Bone marrow (tissue), 2 donors: ENCODE results near the gene SAMD10.
"Not testable (repeated sequence)": the region's sequence is repeated elsewhere in the genome, so short reads cannot be mapped to it uniquely, and the experiment has no call there.

Experiments used
- DNase-seq, 2 donors: peaks; one replicate each; lab custom pipeline; 2025; lab: John Stamatoyannopoulos, UW

The SAMD10 gene

DNA sequence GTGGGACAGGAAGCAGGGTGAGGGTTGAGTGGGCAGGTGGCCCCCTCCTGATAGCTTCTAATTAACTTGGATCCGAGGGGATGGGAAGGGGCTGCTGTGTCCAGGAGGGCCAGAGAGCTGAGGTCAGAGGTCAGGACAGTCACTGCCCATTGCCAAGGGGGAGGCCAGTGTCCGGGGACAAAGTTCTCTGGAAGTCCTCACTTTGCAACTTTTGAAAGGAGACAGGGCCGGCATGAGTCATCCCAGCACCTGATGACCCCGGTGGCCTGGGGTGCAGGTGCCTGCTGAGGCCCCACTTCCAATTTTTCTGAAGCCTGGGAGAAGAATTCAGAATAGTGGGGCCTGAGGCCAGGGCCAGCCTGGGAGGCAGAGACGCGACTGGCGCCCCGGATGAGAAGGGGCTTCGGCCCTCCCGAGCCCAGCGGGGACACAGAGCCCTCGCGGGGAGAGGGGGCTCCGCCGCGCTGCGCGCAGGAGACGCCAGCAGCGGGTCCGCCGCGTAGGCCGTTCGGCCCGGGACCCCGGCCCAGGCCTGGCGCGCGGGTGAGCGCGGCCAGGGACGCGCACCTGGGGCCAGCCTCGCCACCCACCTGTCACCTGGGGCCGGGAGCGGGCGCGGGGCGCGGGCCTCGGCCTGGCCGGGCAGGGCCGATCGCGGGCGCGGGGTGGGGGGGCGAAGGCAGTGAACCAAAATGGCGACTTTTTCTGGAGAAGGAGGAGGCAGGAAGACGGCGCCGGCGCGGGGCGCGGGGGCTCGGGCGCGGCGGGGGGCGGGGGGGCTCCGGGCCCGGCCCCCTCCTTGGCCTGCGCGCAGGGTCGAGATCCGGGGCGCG is 10.3 kb downstream of the SAMD10 start:
- no peak for DNase-seq

DNA sequence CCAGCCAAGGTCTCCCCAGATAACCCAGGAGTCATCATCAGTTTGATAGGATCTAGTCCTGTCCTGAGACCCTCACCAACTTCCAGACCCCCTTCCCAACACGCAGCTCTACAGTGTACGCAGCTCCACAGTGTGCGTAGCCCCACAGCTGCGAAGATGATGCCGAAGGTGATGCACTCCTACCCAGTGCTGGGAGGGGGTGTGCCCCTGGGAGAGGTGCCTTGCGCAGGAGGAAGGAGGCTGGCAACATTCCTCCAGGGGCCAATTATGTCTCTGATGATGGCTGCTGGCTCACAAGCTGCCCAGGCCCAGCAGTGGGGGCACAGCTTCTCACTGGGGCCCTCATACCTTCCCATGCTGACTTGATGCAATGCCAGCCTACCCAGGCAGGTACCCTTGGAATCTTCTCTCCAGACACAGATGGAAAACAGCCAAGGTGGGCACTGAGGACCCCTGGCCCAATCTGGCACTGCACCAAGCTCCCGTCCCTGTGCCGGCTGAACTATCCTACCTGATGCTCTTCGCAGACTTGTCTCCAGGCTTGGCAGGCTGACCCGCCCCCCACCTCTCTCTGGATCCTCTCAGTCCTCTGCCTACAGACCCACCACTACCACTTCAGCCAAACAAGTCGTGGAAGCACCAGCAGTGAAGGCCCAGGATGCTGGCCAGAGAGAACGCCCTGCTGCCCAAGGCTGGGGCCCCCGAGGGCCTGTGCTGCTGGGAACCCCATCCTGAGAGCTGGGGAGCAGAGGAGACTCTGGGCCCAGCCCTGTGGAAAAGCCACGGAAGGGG is 11.1 kb downstream of the SAMD10 start:
- no peak for DNase-seq

DNA sequence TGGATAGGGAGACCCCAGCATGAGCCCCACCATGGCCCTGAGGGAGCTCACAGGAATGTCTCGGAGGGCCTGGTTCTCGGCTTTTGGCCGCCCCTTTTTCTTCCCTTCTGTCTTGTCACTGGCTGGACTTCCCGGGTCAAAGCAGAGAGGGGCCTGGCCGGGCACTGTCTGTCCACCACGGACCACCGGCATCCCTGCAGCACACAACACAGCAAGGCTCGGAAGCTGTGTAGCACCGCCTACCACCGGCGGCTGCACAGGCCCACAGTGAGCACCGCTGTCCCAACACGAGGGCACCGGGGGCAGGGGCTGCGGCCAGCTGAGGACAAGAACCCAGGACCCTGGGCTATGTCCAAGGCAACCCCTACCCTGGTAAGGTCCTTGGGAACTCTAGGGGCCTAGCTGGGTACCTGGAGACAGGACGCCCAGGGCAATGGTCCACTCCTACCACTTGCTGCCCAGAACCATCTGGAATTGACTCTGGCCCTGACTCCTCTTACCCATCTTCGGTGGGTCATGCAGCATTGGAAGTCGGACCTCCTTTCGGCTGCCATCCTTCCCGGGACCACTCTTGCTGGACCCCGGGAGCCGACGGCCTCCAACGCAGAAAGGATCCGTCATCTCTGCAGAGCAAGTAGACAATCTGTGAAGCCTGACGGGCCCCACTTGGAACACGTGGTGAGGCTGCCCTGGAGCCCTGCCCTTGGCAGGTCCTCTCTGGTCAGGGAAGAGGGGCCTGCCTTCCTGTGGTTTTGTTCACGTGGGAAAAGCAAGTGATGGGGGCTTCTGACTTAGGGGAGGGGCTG is 11.9 kb downstream of the SAMD10 start:
- DNase-seq, result no peak

DNA sequence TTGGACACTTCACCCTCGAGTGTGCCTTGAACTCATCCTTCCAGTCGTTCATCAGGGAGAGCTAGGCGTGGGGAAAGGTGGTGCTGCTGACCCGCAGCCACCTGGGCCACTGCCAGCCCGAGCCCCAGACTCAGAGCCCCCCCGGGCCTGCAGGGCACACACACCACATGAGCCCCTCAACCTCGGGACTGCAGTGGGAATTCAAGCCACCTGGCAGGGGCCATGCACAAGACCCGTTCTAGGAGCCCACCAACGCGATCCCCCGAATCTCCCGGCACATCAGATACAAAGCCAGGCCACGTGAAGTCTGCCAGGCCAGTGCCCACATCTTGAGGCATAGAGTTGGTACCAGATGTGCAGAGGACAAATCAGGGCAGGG is 12.5 kb downstream of the SAMD10 start:
- DNase-seq, result no peak

DNA sequence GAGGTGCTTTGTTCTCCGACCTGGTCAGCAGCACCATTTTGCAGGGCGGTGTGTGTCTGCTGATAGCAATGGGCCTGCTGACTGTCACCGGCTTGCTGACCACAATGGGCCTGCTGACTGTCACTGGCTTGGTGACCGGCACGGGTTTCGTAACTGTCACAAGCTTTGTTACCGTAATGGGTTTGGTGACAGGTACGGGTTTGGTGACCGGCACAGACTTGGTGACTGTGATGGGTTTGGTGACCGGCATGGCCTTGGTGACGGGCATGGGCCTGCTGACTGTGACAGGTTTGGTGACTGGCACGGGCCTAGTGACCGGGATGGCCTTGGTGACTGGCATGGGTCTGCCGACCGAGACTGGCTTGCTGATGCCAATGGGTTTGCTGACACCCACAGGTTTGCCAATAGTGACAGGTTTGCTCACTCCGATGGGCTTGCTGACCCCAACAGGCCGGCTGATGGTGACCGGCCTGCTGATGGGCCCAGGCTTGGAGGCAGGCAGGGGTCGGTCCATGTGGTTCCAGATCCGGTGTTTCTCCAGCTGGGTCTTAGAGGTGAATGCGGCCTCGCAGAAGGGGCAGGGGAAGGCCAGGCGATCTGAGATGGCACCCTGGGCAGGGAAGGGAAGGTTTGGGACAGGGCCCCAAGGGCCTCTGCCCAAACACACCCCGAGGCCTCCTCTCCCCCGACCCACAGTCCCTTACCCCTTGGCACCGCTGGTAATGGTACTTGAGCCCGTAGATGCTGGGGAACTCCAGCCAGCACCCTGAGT is 13.1 kb downstream of the SAMD10 start:
- no peak for DNase-seq

DNA sequence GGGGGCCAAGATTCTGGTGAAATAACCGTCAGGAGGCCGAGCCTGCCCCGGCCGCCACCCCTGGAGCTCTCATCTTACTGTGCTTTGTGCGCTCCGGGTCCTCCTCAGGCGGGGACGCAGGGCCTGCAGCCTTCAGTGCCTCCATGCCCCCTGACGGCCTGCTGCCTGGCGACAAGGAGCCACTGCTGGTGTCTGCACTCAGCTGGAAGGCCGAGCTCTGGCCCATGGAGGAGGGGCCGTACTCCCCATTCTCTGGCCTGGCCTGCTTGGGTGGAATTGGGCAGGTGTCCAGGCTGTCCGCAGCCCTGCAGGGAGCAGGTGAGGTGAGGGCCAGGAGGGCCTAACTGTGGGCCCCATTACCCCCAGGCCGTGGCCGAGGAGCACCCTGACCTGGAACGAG is 15.0 kb downstream of the SAMD10 start:
- DNase-seq, result no peak

DNA sequence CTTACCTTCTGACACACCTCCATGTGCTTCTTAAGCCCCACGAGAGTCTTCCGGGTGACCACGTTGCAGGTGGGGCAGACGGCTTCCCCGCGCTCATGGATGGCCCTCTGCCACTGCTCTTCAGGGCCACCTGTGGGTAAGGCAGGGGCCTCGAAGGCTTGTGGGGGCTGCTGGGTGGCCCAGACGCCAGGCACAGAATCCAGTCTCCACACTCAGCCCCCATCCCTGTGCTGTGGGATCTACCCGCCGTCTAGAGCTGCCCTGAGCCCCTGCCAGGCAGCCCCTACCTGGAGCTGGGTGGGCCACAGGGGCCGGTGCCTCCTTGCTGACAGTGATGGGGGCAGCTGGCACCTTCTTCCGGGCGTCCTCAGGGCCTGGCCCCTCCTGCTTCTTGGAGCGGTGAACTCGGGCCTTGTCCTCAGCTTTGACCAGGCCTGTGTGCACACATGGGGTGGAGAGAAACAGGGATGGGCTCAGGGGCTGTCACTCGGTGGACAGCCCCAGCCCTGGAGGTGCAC is 15.6 kb downstream of the SAMD10 start:
- no peak for DNase-seq

DNA sequence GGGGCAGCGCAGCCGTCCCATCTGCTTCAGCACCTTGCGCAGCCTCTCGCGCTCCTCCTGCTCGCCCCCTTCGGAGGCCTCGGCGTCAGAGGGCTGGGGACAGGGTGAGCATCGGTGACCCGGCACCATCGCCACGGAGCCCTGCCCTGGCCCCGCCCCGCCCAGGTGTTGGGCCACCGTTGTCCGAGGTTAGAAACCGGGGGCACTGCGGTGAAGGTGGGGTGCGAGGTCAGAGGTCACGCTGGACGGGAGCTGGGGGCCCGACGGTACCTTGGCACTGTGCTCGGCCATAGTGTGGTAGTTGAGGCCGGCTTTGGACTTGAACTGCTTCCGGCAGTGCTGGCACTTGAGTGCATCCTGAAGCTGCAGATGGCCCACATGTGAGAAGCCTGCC is 16.1 kb downstream of the SAMD10 start:
- no peak for DNase-seq

DNA sequence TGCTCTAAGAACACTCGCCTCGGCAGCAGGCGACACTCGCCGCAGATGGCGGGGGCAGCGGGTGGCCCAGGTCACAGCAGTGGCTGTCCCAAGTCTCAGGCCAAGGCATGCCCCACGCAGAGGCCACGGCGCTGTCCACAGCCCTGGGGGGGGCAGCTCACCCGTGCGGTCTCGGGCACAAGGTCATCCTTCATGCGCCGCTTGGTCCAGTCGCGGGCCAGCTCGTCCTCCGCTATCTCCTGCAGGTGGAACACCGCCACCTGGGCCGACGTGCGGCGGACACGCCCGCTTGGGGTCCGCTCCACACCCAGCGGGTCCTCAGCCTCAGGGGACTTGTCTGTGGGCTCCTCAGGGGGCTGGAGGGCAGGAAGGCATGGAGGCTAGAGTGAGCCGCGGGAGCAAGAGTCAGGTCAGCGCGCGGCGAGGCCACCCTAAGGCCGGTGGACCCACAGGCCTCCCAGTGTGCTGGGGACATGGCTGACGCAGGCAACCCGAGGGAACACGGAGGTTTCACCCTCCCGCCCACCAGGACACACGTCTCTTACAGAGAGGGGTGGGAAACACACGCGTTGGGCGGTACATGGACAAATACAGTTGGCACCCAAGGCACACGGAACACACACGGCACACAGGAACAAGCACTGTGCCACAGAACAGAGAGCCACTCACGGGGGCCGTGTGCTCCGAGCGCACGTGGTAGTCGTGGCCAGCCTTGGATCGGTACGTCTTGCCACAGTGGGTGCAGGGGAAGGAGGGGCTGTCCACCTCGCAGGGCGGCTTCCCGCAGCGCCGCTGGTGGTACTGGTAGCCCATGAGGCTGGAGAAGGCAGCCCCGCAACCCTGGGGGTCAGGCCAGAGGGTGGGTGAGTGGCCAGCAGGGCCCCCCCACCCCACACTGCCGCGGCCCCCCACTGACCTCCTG is 16.8 kb downstream of the SAMD10 start:
- no peak for DNase-seq

DNA sequence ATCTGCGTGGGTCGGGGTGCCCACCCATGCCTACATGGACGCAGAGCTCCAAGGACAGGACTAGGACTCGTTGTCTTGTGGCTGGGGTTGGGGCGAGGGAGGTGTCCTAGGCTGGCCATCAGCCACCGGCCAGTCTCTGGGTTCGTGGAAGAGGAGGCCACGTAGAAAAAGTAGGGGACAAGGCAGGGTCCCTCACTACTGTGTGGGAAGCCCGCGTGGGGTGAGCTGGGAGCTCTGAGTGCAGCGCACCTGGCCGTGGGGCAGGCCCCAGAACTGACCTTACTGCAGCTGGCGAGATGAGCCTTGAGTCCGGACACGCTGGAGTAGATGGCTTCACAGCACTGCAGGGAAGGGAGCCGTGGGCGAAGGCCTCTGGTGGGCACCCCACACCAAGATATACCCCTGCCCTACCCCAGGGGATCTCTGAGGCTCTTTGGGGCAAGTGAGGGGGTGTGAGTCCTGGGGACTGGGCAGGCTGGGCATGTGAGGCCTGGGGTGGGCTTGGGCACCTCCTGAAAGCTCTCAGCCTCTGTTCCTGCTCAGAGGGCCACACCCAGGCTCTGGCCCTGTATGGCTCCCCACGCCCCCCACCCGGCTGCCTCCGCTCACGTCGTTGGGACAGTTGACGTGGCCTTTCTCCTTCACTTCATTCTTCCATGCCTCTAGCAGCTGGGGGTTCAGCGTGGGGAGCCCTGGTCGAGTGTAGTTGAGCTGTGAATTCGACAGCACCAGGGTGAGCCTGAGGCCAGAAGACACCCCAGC is 17.6 kb downstream of the SAMD10 start:
- no peak for DNase-seq

DNA sequence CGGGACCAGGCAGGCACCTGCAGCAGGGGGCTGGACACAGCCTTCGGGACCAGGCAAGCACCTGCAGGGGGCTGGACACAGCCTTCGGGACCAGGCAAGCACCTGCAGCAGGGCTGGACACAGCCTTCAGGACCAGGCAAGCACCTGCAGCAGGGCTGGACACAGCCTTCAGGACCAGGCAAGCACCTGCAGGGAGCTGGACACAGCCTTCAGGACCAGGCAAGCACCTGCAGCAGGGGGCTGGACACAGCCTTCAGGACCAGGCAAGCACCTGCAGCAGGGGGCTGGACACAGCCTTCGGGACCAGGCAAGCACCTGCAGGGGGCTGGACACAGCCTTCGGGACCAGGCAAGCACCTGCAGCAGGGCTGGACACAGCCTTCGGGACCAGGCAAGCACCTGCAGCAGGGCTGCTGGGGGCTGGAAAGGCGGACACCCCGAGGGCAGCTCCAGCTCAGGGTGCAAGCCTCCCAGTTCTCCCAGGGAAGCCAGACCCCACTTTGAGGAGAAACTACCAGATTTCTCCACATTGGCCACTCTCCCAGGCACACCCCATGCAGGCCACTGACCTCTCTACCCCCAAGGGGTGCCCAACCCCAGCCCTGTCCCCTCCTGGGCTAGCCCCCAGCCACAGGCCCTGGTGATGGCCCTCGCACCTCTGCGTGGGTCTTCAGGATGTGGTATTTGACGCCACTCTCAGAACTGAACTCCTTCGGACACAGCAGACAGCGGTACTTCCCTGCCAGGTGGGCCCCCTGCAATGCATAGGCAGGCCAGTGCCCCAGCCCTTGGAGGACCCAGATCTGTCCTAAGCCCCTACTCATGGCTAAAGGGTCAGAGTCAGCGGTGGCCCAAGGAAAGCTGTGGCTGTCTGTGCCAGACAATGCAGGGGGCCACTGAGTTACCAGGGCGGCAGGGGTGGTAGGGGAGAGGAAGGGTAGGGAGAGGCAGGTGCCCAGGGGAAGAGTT is 18.5 kb downstream of the SAMD10 start:
- not testable (repeated sequence) for DNase-seq

DNA sequence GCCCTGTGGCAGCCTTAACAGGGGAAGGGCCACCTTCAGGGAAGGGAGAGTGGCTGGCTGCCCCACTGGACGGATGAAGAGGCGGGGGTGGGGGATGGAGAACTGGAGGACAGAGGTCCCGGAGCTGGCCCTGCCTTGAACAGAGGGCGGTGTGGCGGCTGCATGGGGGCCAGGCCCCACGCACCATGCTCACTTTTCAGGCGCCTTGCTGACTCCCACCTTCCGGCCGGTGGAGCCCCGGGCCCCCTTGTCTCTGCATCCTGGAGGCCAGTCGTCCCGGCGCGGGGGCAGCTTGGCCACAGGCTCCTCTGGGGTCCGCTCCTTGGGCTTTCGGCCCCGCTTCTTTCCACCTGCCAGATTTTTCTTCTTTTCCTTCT is 19.8 kb downstream of the SAMD10 start:
- no peak for DNase-seq

DNA sequence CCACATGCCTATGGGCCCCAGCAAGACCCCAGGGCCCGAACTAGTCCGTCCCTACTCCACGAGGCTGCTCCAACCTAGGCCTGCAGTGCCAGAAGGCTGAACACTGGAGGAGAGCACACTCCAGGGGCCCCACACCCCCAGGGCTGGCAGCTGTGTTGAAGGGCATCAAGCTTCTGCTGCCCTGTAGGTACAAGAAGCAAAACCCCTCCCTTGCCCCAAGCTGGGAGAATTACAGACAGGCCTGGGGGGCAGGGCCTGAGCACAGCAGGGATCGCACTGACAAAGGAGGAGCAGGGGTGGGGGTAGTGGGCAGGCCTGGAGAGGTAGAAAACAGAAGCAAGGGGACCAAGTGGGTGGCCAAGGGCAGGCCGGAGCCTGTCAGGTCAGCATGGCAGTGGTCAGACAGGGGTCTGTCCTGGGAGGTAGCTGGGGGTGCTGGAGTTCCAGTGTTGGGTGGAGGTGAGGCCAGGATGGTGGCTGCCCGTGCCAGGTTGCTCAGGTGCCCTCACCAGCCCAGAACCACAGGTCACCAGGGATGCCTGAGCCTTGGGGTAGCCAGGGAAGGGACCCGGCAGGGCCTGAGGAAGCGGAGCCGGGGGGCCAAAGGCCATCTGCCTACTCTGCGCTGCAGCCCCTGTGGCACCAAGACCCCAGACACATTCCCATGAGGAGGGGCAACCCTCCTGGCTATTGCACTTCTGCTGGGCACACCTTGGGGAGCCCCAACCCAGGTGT is 20.3 kb downstream of the SAMD10 start:
- DNase-seq, result no peak

DNA sequence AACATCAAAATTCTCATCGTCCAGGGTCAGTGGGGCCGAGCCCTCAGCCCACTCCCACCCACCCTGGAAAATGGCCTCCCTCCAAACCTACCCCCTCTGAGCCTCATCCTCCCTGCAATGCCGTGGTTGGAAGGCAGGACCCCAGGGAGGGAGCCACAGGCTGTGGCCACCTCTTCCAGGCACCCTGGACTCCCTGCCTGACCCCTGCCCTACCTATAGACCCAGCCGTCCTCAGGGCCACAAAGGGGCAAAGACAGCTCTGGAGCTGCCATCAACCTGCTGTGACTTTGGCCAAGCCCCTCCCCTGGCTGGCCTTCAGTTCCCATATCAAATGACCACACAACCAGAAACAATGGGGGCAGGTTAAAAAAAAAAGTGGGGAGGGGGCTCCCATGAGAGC is 21.0 kb downstream of the SAMD10 start:
- no peak for DNase-seq

DNA sequence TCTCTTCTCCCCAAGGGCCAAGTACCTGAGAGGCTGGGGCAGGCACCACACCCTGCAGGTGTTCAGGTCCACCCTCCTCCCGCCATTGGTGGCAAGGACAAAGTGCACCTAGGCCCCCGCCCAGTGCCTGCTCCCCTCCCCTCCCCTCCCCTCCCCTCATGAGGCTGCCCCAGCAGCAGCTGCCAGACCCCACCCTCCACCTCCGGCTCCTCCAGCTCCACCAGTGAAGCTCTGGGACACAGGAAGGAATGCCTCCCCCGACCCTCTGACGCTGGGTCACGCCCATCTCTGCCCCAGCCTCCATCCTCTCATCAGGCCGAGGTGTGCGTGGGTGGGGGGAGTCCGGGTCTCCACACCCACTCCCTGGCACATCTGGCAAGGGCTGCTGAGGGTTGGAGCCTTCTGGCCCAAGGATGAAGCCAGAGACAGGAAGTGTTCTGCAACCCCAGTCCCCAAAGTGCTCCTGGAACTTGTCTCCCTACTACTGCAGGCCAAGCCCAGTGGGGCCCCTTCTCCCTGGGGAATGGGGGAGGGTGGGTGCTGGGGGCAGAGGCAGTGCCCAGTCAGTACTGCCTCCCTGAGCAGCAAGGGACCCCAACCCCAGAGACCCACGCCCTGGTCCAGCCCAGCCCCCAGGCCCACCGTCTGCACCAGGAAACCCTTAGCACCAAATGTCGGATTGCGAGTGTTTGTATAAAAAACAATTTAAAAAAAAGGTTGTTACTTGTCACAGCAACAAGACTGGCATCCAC is 21.6 kb downstream of the SAMD10 start:
- DNase-seq, result no peak

DNA sequence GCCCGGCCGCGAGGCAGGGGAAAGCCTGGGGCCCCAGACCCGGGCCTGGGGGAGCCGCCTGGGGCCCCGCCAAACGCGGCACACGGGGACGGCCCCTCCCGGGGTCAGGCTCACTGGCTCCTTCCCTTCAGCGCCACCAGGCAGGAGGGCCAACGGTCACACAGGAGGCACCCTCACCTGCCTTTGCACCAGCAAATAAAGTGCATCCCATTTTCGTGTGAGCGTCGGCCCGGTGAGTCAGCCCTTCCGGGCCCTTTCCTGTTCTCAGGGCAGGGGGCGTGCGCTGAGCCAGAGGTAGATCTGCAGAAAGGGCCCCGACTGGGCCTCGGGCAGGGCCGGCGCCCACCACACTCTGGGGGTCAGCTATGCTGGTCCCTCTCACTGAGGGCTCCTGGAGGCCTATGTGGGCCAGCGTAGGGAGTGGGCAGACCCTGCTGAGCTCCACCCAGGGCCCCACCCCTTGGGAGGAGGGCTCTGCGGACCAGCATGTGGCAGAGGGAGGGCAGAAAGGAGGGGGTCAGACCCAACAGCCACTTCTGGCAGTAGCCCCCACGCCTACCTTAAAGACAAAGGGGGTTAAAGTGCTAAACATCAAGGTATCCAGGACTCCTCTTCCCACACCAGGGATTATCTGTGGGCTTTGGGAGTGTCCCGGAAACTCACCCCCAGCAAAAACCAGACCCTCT is 22.3 kb downstream of the SAMD10 start:
- DNase-seq, result peak in 1 of 2 donors; percentile 48

DNA sequence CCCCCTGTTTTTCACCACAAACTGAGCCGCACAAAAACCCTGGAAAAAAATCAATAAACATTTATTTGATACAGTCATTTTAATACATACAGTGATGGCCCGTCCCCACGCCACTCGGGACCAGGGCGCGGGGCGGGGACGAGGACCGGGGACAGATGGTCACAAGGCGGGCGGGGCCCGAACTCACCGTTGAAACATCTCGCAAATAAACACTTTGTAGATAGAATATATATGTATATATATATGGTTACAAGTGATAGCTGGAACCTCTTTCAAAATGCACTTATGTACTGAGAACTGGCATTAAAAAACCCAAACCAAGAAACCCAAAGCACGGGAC is 22.8 kb downstream of the SAMD10 start:
- peak in 1 of 2 donors; percentile 49 for DNase-seq
